Astrocyte (in vitro differentiated cells and primary cell): ENCODE data around the gene CCDC12. TPM values are rescaled to one million over a fixed set of nuclear protein-coding genes. Genes with fewer than 3 reads are reported as not detected.

Experiments
- DNase-seq: peaks from one replicate; pipeline ENCODE4 v3.0.0-alpha.2; 2010; ENCODE audit warnings: low read depth
- FAIRE-seq: peaks from 2 replicates; lab custom pipeline; 2011; peaks lifted over from hg19 to GRCh38; lab: Jason Lieb, UNC
- H2AFZ ChIP-seq: 2 replicates; pipeline ENCODE4 v1.6.0; 2012; ENCODE audit warnings: low read depth, low read length, inconsistent platforms
- H3K27ac ChIP-seq: 2 replicates; pipeline ENCODE4 v1.5.1; 2011; ENCODE audit warnings: low read depth, low read length, inconsistent platforms
- H3K27me3 ChIP-seq: 2 replicates; pipeline ENCODE4 v1.6.0; 2011; ENCODE audit warnings: low read length, inconsistent platforms; ENCODE audit not compliant: insufficient read depth
- H3K36me3 ChIP-seq: 2 replicates; pipeline ENCODE4 v1.5.1; 2011; ENCODE audit warnings: low read length, inconsistent platforms; ENCODE audit not compliant: insufficient read depth
- H3K4me1 ChIP-seq: 2 replicates; pipeline ENCODE4 v1.5.1; 2011; ENCODE audit warnings: low read length, inconsistent platforms; ENCODE audit not compliant: insufficient read depth
- H3K4me2 ChIP-seq: 2 replicates; pipeline ENCODE4 v1.6.0; 2012; ENCODE audit warnings: low read length, inconsistent platforms
- H3K4me3 ChIP-seq: 2 replicates; pipeline ENCODE4 v1.5.1; 2011; ENCODE audit warnings: low read depth, mild to moderate bottlenecking, low read length, inconsistent platforms; ENCODE audit not compliant: insufficient read depth
- H3K79me2 ChIP-seq: 2 replicates; pipeline ENCODE4 v1.6.0; 2012; ENCODE audit warnings: mild to moderate bottlenecking, low read length, inconsistent platforms; ENCODE audit not compliant: insufficient read depth
- H3K9ac ChIP-seq: 2 replicates; pipeline ENCODE4 v1.6.0; 2012; ENCODE audit warnings: mild to moderate bottlenecking, low read length, inconsistent platforms
- H3K9me3 ChIP-seq: 2 replicates; pipeline ENCODE4 v1.5.1; 2012; ENCODE audit warnings: low read depth, mild to moderate bottlenecking, low read length, inconsistent platforms; ENCODE audit not compliant: insufficient read depth
- H4K20me1 ChIP-seq: 2 replicates; pipeline ENCODE4 v1.6.0; 2012; ENCODE audit warnings: low read length, inconsistent platforms; ENCODE audit not compliant: insufficient read depth
- H3K27ac Mint-ChIP-seq: one replicate; pipeline ENCODE4 v1.8.0; 2021; ENCODE audit warnings: mild to moderate bottlenecking, mixed read lengths; ENCODE audit not compliant: unreplicated experiment
- H3K27me3 Mint-ChIP-seq: one replicate; pipeline ENCODE4 v1.8.0; 2021; ENCODE audit warnings: low read depth, mixed read lengths; ENCODE audit not compliant: unreplicated experiment
- H3K36me3 Mint-ChIP-seq: one replicate; pipeline ENCODE4 v1.8.0; 2021; ENCODE audit warnings: low read depth, mixed read lengths; ENCODE audit not compliant: unreplicated experiment
- H3K4me1 Mint-ChIP-seq: one replicate; pipeline ENCODE4 v1.8.0; 2021; ENCODE audit warnings: low read depth, mixed read lengths; ENCODE audit not compliant: unreplicated experiment
- H3K4me3 Mint-ChIP-seq: one replicate; pipeline ENCODE4 v1.8.0; 2021; ENCODE audit warnings: mild to moderate bottlenecking, moderate library complexity, mixed read lengths; ENCODE audit not compliant: unreplicated experiment
- H3K9me3 Mint-ChIP-seq: one replicate; pipeline ENCODE4 v1.8.0; 2021; ENCODE audit warnings: mild to moderate bottlenecking, mixed read lengths; ENCODE audit not compliant: unreplicated experiment
- CTCF ChIP-seq: IDR thresholded peaks from 2 replicates; pipeline ENCODE4 v1.5.1; 2011; ENCODE audit warnings: low read depth, mild to moderate bottlenecking, inconsistent platforms, low read length, moderate library complexity; ENCODE audit not compliant: insufficient read depth
- EZH2 ChIP-seq: IDR thresholded peaks from 2 replicates; pipeline ENCODE4 v1.6.1; 2012; ENCODE audit warnings: mild to moderate bottlenecking, low read length, inconsistent platforms; ENCODE audit not compliant: insufficient read depth
- total RNA-seq: library from RNA; stranded (reverse); gene quantifications from 2 replicates; pipeline ENCODE4 v1.2.1, GENCODE V29; 2021

The CCDC12 gene
- total RNA-seq, 1 donor from 2014 or later: 29.0 TPM

- Mint-ChIP-seq H3K27me3 (peaks cover 75% of the 10 kb centered on the region), H3K36me3 (no peaks in the 10 kb centered on the region), H3K4me1 (peaks cover 3% of the 10 kb centered on the region), H3K9me3 (peaks cover 3% of the 10 kb centered on the region), H3K4me3 (no peak overlapping the region), H3K27ac (no peak overlapping the region)
- Histone ChIP-seq H3K79me2 (no peaks in the 10 kb centered on the region), H3K9me3 (no peaks in the 10 kb centered on the region), H3K4me2 (no peak overlapping the region), H4K20me1 (peaks cover 10% of the 10 kb centered on the region), H3K36me3 (no peaks in the 10 kb centered on the region), H3K27me3 (peaks cover 13% of the 10 kb centered on the region), H3K27ac (no peak overlapping the region), H3K9ac (no peak overlapping the region), H3K4me3 (no peak overlapping the region), H2AFZ (no peak overlapping the region), H3K4me1 (peaks cover 7% of the 10 kb centered on the region)
- TF ChIP-seq EZH2 (no peak), CTCF (no peak)
- FAIRE-seq: no peak
- no peak for DNase-seq
Observed at GRCh38 chr3:46894256-46894655, 82.3 kb downstream of the CCDC12 start.

- H3K4me1 Mint-ChIP-seq: peaks cover 3% of the 10 kb centered on the region
- peaks cover 3% of the 10 kb centered on the region for H3K9me3 Mint-ChIP-seq
- no peak for TF ChIP-seq CTCF
- Histone ChIP-seq H3K4me3 (no peak overlapping the region), H4K20me1 (peaks cover 10% of the 10 kb centered on the region), H3K4me1 (peaks cover 7% of the 10 kb centered on the region), H3K79me2 (no peaks in the 10 kb centered on the region), H3K27ac (no peak overlapping the region), H3K36me3 (no peaks in the 10 kb centered on the region), H3K4me2 (no peak overlapping the region), H3K9me3 (no peaks in the 10 kb centered on the region), H2AFZ (no peak overlapping the region), H3K27me3 (peaks cover 14% of the 10 kb centered on the region), H3K9ac (no peak overlapping the region)
- H3K27me3 Mint-ChIP-seq: peaks cover 70% of the 10 kb centered on the region
- DNase-seq (no peak), FAIRE-seq (no peak)
- peak overlapping the region; percentile 18 for H3K27ac Mint-ChIP-seq
- H3K4me3 Mint-ChIP-seq: no peak overlapping the region
- H3K36me3 Mint-ChIP-seq: no peaks in the 10 kb centered on the region
Observed at GRCh38 chr3:46893763-46894162, 82.8 kb downstream of the CCDC12 start.

GRCh38 chr3:46893146-46893748, 83.3 kb downstream of the CCDC12 start:
- Histone ChIP-seq H3K4me3 (no peak overlapping the region), H4K20me1 (peaks cover 10% of the 10 kb centered on the region), H3K9ac (no peak overlapping the region), H3K27me3 (peaks cover 14% of the 10 kb centered on the region), H3K9me3 (no peaks in the 10 kb centered on the region), H3K36me3 (no peaks in the 10 kb centered on the region), H2AFZ (no peak overlapping the region), H3K27ac (no peak overlapping the region), H3K4me1 (peaks cover 7% of the 10 kb centered on the region), H3K4me2 (peak overlapping the region; percentile 92), H3K79me2 (no peaks in the 10 kb centered on the region)
- Mint-ChIP-seq H3K36me3 (no peaks in the 10 kb centered on the region), H3K27me3 (peaks cover 72% of the 10 kb centered on the region), H3K4me3 (no peak overlapping the region), H3K27ac (no peak overlapping the region), H3K4me1 (peaks cover 3% of the 10 kb centered on the region), H3K9me3 (peaks cover 3% of the 10 kb centered on the region)
- FAIRE-seq: no peak
- no peak for TF ChIP-seq CTCF
- no peak for TF ChIP-seq EZH2
- DNase-seq: no peak
